Measurements from ENCODE around the gene NQO2.
"Not testable (repeated sequence)": the region's sequence is repeated elsewhere in the genome, so short reads cannot be mapped to it uniquely, and the experiment has no call there.

Gene NQO2

DNA sequence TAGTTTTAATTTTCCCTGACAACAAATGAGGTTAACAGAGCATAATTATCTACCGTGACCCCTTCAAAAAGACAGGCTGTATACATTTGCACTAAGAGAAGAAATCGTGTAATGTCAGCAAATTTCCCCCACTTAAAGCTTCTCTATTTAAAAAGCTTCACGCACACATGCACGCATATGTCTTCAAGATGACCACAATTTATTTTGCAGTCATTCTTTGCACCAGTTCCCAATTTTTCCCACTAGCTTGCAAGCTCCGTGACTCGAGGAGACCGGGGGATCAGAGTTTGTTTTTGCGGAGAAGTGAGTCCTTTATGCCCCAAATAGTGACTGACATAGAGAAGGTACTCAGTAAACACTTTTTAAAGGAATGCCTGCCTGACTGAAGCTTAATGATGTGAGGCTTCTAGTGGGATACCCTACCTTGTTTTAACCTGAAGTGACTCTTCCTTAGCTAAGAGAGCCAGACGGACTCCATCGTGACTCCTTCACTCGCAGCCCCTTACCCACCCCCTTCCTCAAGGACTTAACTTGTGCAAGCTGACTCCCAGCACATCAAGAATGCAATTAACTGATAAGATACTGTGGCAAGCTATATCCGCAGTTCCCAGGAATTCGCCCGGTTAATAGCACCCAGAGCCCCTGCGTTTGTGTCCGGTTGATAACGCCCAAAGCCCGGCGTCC, 9.3 kb upstream of the NQO2 start:
- peak; percentile 22 for DNase-seq

GRCh38 chr6:2990932-2991506, 8.7 kb upstream of the NQO2 start:
- no peak for DNase-seq

DNA sequence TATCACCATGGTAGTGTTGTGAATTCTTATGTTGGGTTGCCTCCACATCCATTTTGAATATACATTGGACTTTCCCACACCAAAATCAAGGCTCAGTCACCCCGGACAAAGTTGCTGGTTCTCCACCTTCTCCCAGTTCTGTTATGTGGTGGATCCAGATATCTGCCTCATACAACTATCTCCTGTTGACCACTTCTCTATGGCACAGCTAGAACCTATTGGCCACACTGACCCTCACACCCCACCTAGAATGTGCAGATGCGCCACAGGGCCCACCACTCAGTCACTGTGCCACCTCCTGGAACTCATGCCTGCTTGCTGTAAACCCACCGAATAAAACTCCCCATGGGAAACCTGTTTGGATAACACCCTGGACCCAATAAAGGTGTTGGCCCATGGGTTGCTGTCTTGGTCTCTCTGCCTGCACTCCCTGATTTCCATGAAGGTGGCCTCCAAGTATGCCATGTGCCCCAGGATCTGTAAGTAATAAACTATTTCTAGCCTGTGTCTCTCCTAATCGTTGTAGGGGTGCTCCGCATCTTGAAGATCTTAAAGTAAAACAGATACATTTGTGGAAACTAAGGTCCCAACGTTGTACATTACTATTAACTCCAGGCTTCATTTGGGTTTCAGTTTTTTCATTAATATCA, 7.2 kb upstream of the NQO2 start:
- DNase-seq = no peak

DNA sequence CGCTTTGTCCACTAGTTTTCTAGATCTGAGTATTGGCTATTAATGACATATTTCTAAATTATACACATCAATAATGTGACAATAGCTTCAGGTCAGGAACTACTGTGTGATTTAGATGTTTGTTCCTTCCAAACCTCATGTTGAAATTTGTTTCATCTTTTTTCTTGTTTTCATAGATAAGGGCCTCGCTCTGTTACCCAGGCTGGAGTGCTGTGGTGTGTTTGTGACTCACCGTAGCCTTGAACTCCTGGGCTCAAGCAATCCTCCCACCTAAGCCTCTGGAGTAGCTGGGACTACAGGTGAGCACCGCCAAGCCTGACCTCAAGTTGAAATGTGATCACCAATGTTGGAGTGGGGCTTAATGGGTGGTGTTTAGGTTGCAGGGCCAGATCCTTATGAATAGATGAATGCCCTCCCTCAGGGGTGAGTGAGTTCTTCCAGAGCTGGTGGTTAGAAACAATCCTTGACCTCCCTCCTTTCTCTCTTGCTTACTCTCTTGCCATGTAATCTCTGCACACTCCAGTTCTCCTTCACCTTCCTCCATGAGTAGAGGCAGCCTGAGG, 5.9 kb upstream of the NQO2 start:
- DNase-seq = peak; percentile 17

GRCh38 chr6:2998249-2998997, 1.3 kb upstream of the NQO2 start:
- DNase-seq = not testable (repeated sequence)

DNA sequence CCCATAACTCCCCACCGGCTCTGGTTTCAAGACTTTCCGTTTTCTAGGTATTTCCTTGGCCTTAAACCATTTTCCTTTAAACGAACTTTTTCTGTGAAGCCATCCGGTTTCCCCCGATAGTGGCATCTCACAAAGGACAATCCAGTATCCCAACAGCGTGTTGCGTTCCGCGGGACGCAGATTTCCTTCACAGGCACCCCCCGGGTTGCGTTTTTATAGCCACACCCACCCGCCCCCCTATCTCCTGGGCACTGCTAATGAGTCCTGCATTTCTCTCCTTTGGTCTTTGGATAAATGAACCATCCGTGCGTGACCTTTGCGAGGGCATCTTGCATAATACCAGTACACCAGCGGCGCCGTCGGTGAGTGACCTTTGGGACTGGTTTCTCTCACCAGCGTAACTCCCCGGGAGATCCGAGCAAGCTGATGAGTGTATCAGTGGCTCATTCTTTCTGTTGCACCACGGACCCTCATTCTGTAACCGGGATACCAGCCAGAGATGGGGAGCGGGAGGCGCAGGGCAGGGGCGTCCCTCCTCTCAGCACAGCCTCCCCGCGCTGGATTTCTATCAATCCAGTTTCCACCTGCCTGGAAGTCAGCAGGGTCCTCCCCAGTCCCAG, 586 bp upstream of the NQO2 start:
- peak; percentile 60 for DNase-seq

GRCh38 chr6:3001146-3001772, 1.6 kb downstream of the NQO2 start:
- DNase-seq = no peak

- peak; percentile 13 for DNase-seq
Observed at GRCh38 chr6:3001773-3002293, 2.1 kb downstream of the NQO2 start.

DNA sequence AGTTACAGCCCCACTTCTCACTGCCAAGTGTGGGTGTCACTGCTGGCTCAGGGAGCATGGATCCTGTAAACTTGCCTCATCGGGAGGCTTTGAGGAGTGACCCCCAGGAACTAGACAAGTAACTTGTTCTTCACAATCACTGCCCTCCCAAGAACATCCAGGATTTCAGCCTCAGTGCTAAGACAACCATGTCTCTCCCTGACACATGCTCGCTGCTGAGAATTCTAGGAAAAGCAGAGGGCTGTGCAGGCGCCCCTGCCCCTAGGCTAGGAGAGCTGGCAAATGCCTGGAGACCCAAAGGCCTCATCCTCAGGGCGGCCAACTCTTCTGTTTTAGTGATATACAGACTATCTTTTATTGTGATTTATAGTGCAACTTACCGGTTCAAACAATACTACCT, 3.5 kb downstream of the NQO2 start:
- DNase-seq = not testable (repeated sequence)

- DNase-seq = no peak
Observed at GRCh38 chr6:3005077-3005476, 5.4 kb downstream of the NQO2 start.

GRCh38 chr6:3005874-3006273, 6.2 kb downstream of the NQO2 start:
- no peak for DNase-seq

GRCh38 chr6:3006476-3006875, 6.8 kb downstream of the NQO2 start:
- no peak for DNase-seq

GRCh38 chr6:3007571-3007970, 7.9 kb downstream of the NQO2 start:
- no peak for DNase-seq

DNA sequence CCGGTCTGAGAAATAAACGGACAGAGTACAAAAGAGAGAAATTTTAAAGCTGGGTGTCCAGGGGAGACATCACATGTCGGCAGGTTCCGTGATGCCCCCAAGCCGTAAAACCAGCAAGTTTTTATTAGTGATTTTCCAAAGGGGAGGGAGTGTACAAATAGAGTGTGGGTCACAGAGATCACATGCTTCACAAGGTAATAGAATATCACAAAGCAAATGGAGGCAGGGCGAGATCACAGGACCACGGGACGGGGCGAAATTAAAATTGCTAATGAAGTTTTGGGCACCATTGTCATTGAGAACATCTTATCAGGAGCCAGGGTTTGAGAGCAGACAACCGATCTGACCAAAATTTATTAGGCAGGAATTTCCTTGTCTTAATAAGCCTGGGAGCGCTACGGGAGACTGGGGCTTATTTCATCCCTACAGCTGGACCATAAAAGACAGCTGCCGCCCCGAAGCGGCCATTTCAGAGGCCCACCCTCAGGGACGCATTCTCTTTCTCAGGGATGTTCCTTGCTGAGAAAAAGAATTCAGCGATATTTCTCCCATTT, 9.1 kb downstream of the NQO2 start:
- DNase-seq = not testable (repeated sequence)

GRCh38 chr6:3009930-3010329, 10.2 kb downstream of the NQO2 start:
- no peak for DNase-seq

- no peak for DNase-seq
Observed at GRCh38 chr6:3011158-3011557, 11.5 kb downstream of the NQO2 start.

DNA sequence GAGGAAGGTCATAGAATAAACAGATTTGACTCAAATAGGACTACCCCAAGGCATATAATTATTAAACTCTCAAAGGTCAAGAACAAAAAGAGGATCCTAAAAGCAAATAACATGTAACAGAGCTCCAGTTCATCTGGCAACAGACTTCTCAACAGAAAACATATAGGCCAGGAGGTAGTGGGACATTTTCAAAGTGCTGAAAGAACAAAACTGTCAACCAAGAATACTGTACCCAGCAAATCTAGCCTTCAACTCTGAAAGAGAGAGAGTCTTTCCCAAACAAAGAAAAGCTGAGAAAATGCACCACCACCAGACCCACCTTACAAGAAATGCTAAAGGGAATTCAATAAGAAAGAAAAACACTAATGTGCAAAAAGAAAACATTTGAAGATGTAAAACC, 11.9 kb downstream of the NQO2 start:
- DNase-seq = no peak

DNA sequence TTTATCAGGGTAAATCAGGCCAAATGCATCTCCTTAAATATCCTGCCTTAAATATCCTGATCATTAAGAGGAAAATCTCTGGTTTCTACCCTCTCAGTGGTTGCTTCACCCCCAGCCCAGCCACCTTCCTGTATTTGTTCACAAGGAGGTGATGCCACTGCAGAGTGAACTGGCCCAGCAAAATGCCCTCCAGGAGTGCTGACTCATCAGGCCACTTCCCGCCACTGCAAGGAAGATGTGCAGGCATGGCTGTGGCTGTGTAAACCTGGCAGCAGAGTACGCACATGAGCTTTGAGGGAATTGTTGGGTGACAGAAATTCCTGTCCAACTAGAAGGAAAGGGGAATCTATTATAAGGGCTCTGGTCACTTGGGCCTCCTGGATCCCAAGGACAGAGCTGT, 13.8 kb downstream of the NQO2 start:
- peak; percentile 6 for DNase-seq

GRCh38 chr6:3013901-3014674, 14.4 kb downstream of the NQO2 start:
- no peak for DNase-seq

- no peak for DNase-seq
Observed at GRCh38 chr6:3014675-3015066, 15.0 kb downstream of the NQO2 start.

GRCh38 chr6:3015144-3015543, 15.4 kb downstream of the NQO2 start:
- DNase-seq = no peak
